Stimulated activated naive CD8-positive, alpha-beta T cell treated with anti-CD3 and anti-CD28 coated beads, Interleukin-15, amount 100 ng/mL, for 72 hours (primary cell): ENCODE results near the gene GRB2.
"Not testable (repeated sequence)": the region's sequence is repeated elsewhere in the genome, so short reads cannot be mapped to it uniquely, and the experiment has no call there.

Experiments used
- ATAC-seq: fragments of 150-1000 bp; cut with Tn5 transposase; 2 replicates; pipeline ENCODE4 v1.10.0; 2021; ENCODE audit warnings: mild to moderate bottlenecking, moderate library complexity
- DNase-seq, 2 donors: peaks; one replicate each; pipeline ENCODE4 v3.0.0; 2021 to 2022
- H3K27ac Mint-ChIP-seq, 2 donors: one replicate each; pipeline ENCODE4 v1.8.0; 2022; ENCODE audit warnings: mild to moderate bottlenecking in 2 of 2, mixed read lengths in 2 of 2, moderate library complexity in 2 of 2
- H3K27me3 Mint-ChIP-seq: one replicate; pipeline ENCODE4 v1.8.0; 2022; ENCODE audit warnings: mixed read lengths
- H3K4me1 Mint-ChIP-seq: one replicate; pipeline ENCODE4 v1.8.0; 2022; ENCODE audit warnings: mild to moderate bottlenecking, mixed read lengths
- H3K4me3 Mint-ChIP-seq, 2 donors: one replicate each; pipeline ENCODE4 v1.8.0; 2022; ENCODE audit warnings: mild to moderate bottlenecking in 2 of 2, mixed read lengths in 2 of 2, moderate library complexity in 1 of 2
- H3K9me3 Mint-ChIP-seq, 2 donors: one replicate each; pipeline ENCODE4 v1.8.0; 2022; ENCODE audit warnings: mixed read lengths in 2 of 2

GRB2 gene

DNA sequence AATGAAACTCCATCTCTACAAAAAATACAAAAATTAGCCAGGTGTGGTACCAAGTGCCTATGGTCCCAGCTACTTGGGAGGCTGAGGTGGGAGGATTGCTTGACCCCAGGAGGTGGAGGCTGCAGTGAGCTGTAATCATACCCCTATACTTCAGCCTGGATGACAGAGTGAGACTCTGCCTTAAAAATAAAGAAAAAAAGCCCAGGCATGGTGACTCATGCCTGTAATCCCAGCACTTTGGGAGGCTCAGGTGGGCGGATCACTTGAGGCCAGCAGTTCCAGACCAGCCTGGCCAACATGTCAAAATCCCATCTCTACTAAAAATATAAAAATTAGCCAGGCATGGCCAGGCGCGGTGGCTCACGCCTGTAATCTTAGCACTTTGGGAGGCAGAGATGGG is 125.3 kb downstream of the GRB2 start:
- not testable (repeated sequence) for ATAC-seq, H3K27me3 Mint-ChIP-seq, H3K4me3 Mint-ChIP-seq, H3K4me1 Mint-ChIP-seq, DNase-seq, H3K9me3 Mint-ChIP-seq
- peak overlapping the region in 1 of 2 donors; percentile 67 for H3K27ac Mint-ChIP-seq

DNA sequence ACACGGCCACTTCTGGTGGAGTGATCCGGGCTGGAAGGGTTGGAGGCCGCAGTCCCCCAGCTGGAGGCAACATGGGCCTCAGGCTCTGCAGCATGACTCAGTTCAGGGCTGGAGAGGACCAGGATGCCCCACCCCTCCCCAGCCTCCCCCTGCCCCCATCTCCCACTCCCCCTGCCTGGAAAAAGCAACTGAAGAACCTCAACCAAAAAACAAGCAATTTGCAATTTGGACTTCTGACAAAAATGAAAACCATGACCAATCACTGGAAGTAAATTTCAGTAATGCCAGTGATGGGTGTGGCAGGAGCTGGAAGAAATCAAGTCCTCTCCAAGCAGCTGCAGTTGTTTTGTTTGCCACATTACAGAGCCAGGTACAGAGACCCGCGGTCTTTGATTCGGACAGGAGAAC is 127.8 kb downstream of the GRB2 start:
- no peak overlapping the region for H3K27ac Mint-ChIP-seq
- no peak overlapping the region for H3K4me3 Mint-ChIP-seq
- peaks cover 22% of the 10 kb centered on the region for H3K4me1 Mint-ChIP-seq
- ATAC-seq = no peak
- DNase-seq = no peak
- no peaks in the 10 kb centered on the region for H3K9me3 Mint-ChIP-seq
- no peaks in the 10 kb centered on the region for H3K27me3 Mint-ChIP-seq

DNA sequence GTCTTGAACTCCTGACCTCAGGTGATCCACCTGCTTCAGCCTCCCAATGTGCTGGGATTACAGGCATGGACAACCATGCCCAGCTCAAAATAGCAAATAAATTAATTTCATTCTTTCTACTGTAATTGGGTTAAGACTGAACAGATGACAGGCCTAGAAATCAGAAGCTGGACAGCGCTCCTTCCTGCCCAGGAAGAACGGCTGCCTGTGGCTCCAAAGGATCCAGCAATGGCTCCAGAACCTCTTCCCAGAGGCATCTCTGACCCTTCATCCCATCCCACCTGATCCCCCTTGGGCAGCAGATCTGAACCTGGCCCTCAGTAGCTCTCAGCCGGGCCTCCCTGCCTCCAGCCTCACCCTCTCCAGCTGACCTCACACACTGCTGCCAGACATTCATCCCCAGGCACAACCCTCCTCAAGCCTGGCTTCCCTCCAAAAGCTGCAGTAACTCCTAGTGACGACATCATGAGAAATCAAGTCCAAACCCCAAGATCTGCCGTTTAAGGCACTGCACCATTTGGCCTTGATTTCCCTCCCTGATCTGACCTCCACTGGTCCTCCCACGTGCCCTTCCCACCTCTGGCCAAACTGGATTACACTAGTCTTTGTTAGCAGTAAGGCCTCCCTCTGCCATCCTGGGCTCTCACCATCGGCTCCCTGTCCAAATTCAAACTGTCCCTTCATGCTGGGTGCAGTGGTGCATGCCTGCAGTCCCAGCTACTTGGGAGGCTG is 131.3 kb downstream of the GRB2 start:
- H3K27me3 Mint-ChIP-seq = no peaks in the 10 kb centered on the region

DNA sequence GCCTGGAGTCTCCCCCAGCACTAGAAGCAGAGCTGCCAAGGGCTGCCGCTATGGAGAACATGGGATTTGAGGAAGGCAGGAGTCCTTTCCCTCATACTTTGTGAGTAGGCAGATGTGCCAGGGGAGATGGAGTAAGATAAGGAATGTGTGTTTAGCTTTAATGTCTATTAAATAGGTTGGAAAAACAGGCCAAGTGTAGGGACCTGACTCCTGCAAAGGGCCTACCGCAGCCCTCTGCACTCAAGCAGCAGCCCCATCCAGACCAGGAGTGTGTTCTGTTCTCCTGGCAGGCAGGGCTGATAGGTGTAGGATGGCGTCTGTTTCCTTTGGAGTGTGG is 132.7 kb downstream of the GRB2 start:
- Mint-ChIP-seq H3K4me3 (peak overlapping the region; percentile 94 to 95), H3K4me1 (peaks cover 54% of the 10 kb centered on the region), H3K9me3 (no peaks in the 10 kb centered on the region), H3K27ac (no peak overlapping the region), H3K27me3 (no peaks in the 10 kb centered on the region)
- no peak for DNase-seq
- no peak for ATAC-seq

More for the DNA sequence above, 131.3 kb downstream of the GRB2 start:
- Mint-ChIP-seq H3K4me1 (peaks cover 45% of the 10 kb centered on the region), H3K9me3 (no peaks in the 10 kb centered on the region), H3K4me3 (peak overlapping the region in 1 of 2 donors; percentile 42), H3K27ac (peak overlapping the region in 1 of 2 donors; percentile 62)
- ATAC-seq (no peak), DNase-seq (no peak)

DNA sequence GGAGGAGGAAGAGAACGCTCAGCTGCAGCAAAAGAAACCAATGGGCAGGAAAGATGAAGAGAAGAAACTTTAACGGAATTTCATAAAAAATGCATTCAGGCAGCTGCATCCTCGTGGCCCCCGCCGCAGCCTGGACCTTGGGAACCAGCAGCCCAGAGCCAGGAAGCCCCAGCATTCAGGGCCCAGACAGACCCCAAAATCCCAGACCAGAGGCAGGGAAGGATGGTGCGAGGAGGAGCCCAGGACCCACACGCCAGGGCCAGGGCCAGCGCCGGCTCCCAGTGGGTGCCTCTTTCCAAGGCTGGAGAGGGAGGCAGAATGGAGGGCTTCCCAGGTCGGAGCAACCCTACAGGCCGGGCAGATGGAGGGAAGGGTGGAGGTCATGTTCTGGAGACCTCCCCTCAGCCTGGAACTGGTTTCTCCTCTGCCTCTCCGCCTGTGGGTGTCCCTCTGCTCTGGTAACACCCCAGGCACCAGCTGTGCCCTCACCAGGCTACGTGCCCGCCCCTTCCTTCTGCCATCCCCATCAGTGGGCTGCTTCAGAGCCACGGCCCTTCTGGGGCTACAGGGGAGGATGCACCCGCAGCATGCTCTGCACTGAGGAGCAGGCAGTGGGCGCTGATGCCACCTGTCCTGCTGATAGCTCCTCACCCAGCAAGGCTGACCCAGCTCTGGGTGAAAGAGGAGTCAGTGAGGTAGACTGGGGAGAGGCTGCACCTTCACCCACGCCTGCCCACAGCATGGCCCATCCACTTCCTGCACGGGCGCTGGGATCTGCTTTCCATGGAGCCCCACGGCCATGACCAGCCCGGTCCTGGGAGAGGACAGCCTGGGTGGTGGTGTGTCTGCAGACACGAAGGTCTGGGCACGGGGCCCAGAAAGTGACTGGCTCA is 133.3 kb downstream of the GRB2 start:
- ATAC-seq (no peak), DNase-seq (no peak)
- Mint-ChIP-seq H3K27ac (peak overlapping the region; percentile 81 to 89), H3K27me3 (no peaks in the 10 kb centered on the region), H3K9me3 (no peaks in the 10 kb centered on the region), H3K4me3 (peak overlapping the region; percentile 94 to 95), H3K4me1 (peaks cover 60% of the 10 kb centered on the region)

DNA sequence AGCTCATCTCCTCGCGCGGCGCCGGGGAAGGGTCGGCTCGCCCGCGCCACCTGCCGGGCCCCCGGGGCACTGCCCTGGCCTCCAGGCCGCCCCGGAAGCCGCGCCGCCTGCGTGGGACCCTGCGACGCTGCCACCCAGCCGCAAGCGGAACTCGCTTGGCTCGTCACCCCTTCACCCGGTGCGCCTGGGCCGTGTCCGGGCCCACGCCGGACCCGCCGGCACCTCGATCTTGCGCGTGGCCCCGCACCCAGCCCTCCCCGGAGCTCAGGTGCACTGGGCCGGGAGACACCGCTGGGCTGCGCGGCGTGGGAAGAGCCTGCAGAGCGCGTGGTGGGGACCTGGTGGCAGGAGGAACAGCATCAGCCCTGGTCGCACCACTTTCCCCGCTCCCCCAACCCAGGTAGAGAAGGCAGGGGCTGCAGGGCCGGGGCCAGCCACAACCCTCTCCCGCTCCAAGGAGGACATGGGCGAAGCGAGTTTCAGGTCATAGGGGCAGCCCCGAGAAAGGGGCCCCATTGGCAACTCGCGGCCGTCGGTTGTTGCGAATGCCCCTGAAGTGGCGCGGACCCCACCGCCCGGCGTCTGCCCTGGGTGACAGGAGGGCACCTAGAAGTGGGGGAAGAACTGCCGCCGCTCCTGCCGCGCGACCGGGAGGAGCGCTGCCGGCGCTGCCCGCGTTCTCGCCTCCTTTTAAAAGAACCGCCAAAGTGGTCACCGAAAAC is 134.1 kb downstream of the GRB2 start:
- Mint-ChIP-seq H3K9me3 (no peaks in the 10 kb centered on the region), H3K27me3 (no peaks in the 10 kb centered on the region), H3K4me1 (peaks cover 65% of the 10 kb centered on the region), H3K4me3 (peak overlapping the region; percentile 94 to 95), H3K27ac (peak overlapping the region; percentile 81 to 89)
- ATAC-seq = peak; percentile 84
- peak; percentile 88 to 95 for DNase-seq

DNA sequence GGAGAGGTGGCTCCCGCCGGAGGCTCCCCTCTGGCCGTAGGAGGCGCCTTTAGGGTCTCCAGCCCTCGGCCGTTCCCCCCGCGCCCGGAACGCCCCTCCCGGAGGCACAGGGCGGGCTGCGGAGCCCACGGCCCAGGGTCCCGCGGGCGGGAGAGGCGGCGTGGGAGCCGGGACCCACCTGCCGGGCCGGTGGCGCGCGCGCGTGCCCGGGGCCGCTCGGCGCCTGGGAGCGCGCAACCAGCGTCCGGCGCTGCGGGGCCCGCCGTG is 134.6 kb downstream of the GRB2 start, which contains the start of gene MIF4GD:
MIF4GD (minus strand) TSS at position 266 of the 267 bp plus-strand sequence. CDS start 1,036 bp downstream, outside the sequence.
- DNase-seq = peak in 1 of 2 donors; percentile 73
- peak; percentile 39 for ATAC-seq

DNA sequence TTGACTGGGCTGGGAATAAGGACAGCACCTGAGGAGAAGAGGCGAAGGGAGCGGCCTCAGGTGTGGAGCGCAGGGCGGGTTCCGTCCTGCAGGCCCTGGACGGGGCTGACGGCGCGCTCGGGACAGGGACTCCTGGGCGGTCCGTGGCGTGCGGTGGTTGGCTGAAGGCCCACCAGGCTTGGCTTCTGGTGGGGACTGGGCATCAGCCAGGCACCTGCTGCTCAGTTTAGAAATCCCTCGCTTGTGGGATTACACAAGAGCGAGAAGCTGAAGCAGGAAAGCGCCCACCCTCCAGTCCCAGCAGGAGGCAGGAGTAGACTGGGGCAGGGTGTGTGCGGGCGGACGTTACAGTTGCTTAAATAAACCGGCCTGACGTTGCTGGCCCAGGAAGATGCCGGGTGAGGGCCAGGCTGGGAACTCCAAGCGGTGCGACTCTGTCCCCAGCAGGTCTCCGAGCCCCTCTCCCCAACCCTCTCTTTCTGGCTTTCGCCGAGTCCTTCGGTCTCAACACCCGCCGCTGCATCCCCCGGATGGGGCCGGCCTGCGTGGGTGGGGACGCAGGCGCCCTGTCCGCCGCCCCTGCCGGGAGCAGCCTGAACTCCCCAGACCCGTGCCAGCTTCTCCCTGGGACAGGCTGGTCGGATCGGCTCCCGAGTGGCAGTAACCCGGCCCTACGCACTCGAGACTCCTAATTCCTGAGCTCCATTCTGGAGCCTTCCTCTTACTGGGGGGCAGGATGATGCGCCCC is 135.1 kb downstream of the GRB2 start:
- DNase-seq (peak in 1 of 2 donors; percentile 75), ATAC-seq (peak; percentile 64)
- Mint-ChIP-seq H3K4me3 (peak overlapping the region; percentile 89 to 94), H3K9me3 (no peaks in the 10 kb centered on the region), H3K27ac (peak overlapping the region; percentile 72 to 95), H3K27me3 (no peaks in the 10 kb centered on the region), H3K4me1 (peaks cover 63% of the 10 kb centered on the region)

More for the DNA sequence above, 134.6 kb downstream of the GRB2 start, which contains the start of gene MIF4GD:
- Mint-ChIP-seq H3K4me3 (peak within 1 kb of the TSS; percentile 94 to 95), H3K27me3 (no peaks in the 10 kb centered on the region), H3K4me1 (peaks cover 65% of the 10 kb centered on the region), H3K27ac (peak within 1 kb of the TSS; percentile 81 to 95), H3K9me3 (no peaks in the 10 kb centered on the region)

DNA sequence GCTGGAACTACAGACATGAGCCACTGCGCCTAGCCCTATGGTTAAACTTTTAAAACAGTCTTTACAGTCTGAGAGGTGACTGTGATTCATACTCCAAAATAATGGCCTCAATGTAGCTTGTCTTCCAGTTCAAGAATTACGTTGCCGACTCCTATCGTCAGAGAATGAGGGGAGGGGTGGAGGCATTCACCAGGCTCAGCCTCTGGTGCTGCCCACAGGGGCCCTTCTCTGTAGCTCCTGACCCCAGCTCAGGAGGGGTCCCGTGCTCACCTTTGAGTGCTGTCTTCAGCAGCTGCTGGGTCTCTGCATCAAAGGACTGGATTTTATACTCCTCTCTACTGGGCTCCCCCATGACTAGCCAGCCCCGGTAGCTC is 135.6 kb downstream of the GRB2 start:
- ATAC-seq (no peak), DNase-seq (peak in 1 of 2 donors; percentile 24)
- H3K4me1 Mint-ChIP-seq = peaks cover 60% of the 10 kb centered on the region

More for the DNA sequence above, 135.6 kb downstream of the GRB2 start:
- H3K4me3 Mint-ChIP-seq = peak overlapping the region; percentile 89 to 94
- H3K27ac Mint-ChIP-seq = peak overlapping the region; percentile 72 to 95
- H3K27me3 Mint-ChIP-seq = no peaks in the 10 kb centered on the region
- H3K9me3 Mint-ChIP-seq = no peaks in the 10 kb centered on the region
